Measurements from ENCODE around the gene CPED1.

Gene CPED1

GRCh38 chr7:120987683-120988590, 574 bp upstream of the CPED1 start:
- H3K27me3 Mint-ChIP-seq (ENCODE audit: low read depth), result peaks cover 64% of the 10 kb centered on the region
- H3K4me3 Mint-ChIP-seq, result peak overlapping the region; percentile 67
- H3K27ac Mint-ChIP-seq, result no peak overlapping the region
- peaks cover 11% of the 10 kb centered on the region for H3K4me1 Mint-ChIP-seq (ENCODE audit: low read depth)
- no peaks in the 10 kb centered on the region for H3K9me3 Mint-ChIP-seq
- no peaks in the 10 kb centered on the region for H3K36me3 Mint-ChIP-seq (ENCODE audit: low read depth)

GRCh38 chr7:120989257-120990220, 1.0 kb downstream of the CPED1 start:
- Mint-ChIP-seq H3K4me1 (ENCODE audit: low read depth) (peaks cover 11% of the 10 kb centered on the region), H3K27ac (no peak overlapping the region), H3K9me3 (no peaks in the 10 kb centered on the region), H3K36me3 (ENCODE audit: low read depth) (no peaks in the 10 kb centered on the region), H3K4me3 (peak overlapping the region; percentile 67), H3K27me3 (ENCODE audit: low read depth) (peaks cover 68% of the 10 kb centered on the region)

- Mint-ChIP-seq H3K4me3 (no peak overlapping the region), H3K27me3 (ENCODE audit: low read depth) (peaks cover 70% of the 10 kb centered on the region), H3K36me3 (ENCODE audit: low read depth) (no peaks in the 10 kb centered on the region), H3K4me1 (ENCODE audit: low read depth) (peaks cover 11% of the 10 kb centered on the region), H3K9me3 (no peaks in the 10 kb centered on the region), H3K27ac (no peak overlapping the region)
Measured at GRCh38 chr7:120990468-120991118, 2.1 kb downstream of the CPED1 start.

GRCh38 chr7:120991161-120991560, 2.6 kb downstream of the CPED1 start:
- H3K27ac Mint-ChIP-seq, result no peak overlapping the region
- H3K36me3 Mint-ChIP-seq (ENCODE audit: low read depth), result no peaks in the 10 kb centered on the region
- H3K4me1 Mint-ChIP-seq (ENCODE audit: low read depth), result peaks cover 11% of the 10 kb centered on the region
- no peak overlapping the region for H3K4me3 Mint-ChIP-seq
- peaks cover 70% of the 10 kb centered on the region for H3K27me3 Mint-ChIP-seq (ENCODE audit: low read depth)
- no peaks in the 10 kb centered on the region for H3K9me3 Mint-ChIP-seq

- Mint-ChIP-seq H3K27me3 (ENCODE audit: low read depth) (peaks cover 71% of the 10 kb centered on the region), H3K36me3 (ENCODE audit: low read depth) (no peaks in the 10 kb centered on the region), H3K27ac (no peak overlapping the region), H3K4me3 (no peak overlapping the region), H3K9me3 (no peaks in the 10 kb centered on the region), H3K4me1 (ENCODE audit: low read depth) (peaks cover 13% of the 10 kb centered on the region)
Measured at GRCh38 chr7:120991581-120991980, 3.1 kb downstream of the CPED1 start.

GRCh38 chr7:120992272-120992964, 3.9 kb downstream of the CPED1 start:
- Mint-ChIP-seq H3K9me3 (no peaks in the 10 kb centered on the region), H3K27ac (no peak overlapping the region), H3K4me1 (ENCODE audit: low read depth) (peaks cover 17% of the 10 kb centered on the region), H3K27me3 (ENCODE audit: low read depth) (peaks cover 69% of the 10 kb centered on the region), H3K4me3 (no peak overlapping the region), H3K36me3 (ENCODE audit: low read depth) (no peaks in the 10 kb centered on the region)

GRCh38 chr7:120992965-120993494, 4.5 kb downstream of the CPED1 start:
- H3K4me3 Mint-ChIP-seq, result no peak overlapping the region
- peaks cover 10% of the 10 kb centered on the region for H3K4me1 Mint-ChIP-seq (ENCODE audit: low read depth)
- H3K9me3 Mint-ChIP-seq, result no peaks in the 10 kb centered on the region
- no peak overlapping the region for H3K27ac Mint-ChIP-seq
- peaks cover 63% of the 10 kb centered on the region for H3K27me3 Mint-ChIP-seq (ENCODE audit: low read depth)
- H3K36me3 Mint-ChIP-seq (ENCODE audit: low read depth), result no peaks in the 10 kb centered on the region

- Mint-ChIP-seq H3K4me1 (ENCODE audit: low read depth) (peaks cover 8% of the 10 kb centered on the region), H3K4me3 (no peak overlapping the region), H3K27me3 (ENCODE audit: low read depth) (peaks cover 56% of the 10 kb centered on the region), H3K9me3 (no peaks in the 10 kb centered on the region), H3K36me3 (ENCODE audit: low read depth) (no peaks in the 10 kb centered on the region), H3K27ac (no peak overlapping the region)
Measured at GRCh38 chr7:120993553-120994191, 5.2 kb downstream of the CPED1 start.

GRCh38 chr7:120994512-120995410, 6.2 kb downstream of the CPED1 start:
- H3K27me3 Mint-ChIP-seq (ENCODE audit: low read depth), result peaks cover 46% of the 10 kb centered on the region
- H3K36me3 Mint-ChIP-seq (ENCODE audit: low read depth), result no peaks in the 10 kb centered on the region
- peaks cover 6% of the 10 kb centered on the region for H3K4me1 Mint-ChIP-seq (ENCODE audit: low read depth)
- H3K4me3 Mint-ChIP-seq, result no peak overlapping the region
- H3K9me3 Mint-ChIP-seq, result no peaks in the 10 kb centered on the region
- no peak overlapping the region for H3K27ac Mint-ChIP-seq

- peaks cover 9% of the 10 kb centered on the region for H3K4me1 Mint-ChIP-seq (ENCODE audit: low read depth)
- H3K27ac Mint-ChIP-seq, result no peak overlapping the region
- H3K4me3 Mint-ChIP-seq, result no peak overlapping the region
- H3K27me3 Mint-ChIP-seq (ENCODE audit: low read depth), result peaks cover 40% of the 10 kb centered on the region
- H3K9me3 Mint-ChIP-seq, result no peaks in the 10 kb centered on the region
- H3K36me3 Mint-ChIP-seq (ENCODE audit: low read depth), result no peaks in the 10 kb centered on the region
Measured at GRCh38 chr7:120995654-120996053, 7.1 kb downstream of the CPED1 start.

GRCh38 chr7:120996333-120996987, 7.9 kb downstream of the CPED1 start:
- no peaks in the 10 kb centered on the region for H3K36me3 Mint-ChIP-seq (ENCODE audit: low read depth)
- H3K9me3 Mint-ChIP-seq, result no peaks in the 10 kb centered on the region
- H3K27ac Mint-ChIP-seq, result no peak overlapping the region
- H3K4me3 Mint-ChIP-seq, result no peak overlapping the region
- H3K27me3 Mint-ChIP-seq (ENCODE audit: low read depth), result peaks cover 38% of the 10 kb centered on the region
- peaks cover 9% of the 10 kb centered on the region for H3K4me1 Mint-ChIP-seq (ENCODE audit: low read depth)

- H3K27ac Mint-ChIP-seq, result no peak overlapping the region
- H3K27me3 Mint-ChIP-seq (ENCODE audit: low read depth), result peaks cover 38% of the 10 kb centered on the region
- H3K4me3 Mint-ChIP-seq, result no peak overlapping the region
Measured at GRCh38 chr7:120996988-120997345, 8.5 kb downstream of the CPED1 start.

More at GRCh38 chr7:120996988-120997345, 8.5 kb downstream of the CPED1 start:
- H3K36me3 Mint-ChIP-seq (ENCODE audit: low read depth), result no peaks in the 10 kb centered on the region
- H3K9me3 Mint-ChIP-seq, result no peaks in the 10 kb centered on the region
- H3K4me1 Mint-ChIP-seq (ENCODE audit: low read depth), result peaks cover 9% of the 10 kb centered on the region

All from T-helper 1 cell treated with Interleukin-12 subunit alpha and Interleukin-12 subunit beta and Interleukin-4 antibody, amounts not matched to agents 30 μg/mL and 1 μg/mL, for 36 hours (primary cell).